Stomach smooth muscle (tissue), 2 donors: ENCODE measurements around the gene CAT.
"Not testable (repeated sequence)": the region's sequence is repeated elsewhere in the genome, so short reads cannot be mapped to it uniquely, and the experiment has no call there.

Experiments used
- H3K27ac ChIP-seq: one replicate; pipeline ENCODE4 v1.7.0; 2013; ENCODE audit warnings: mild to moderate bottlenecking, low read length, inconsistent platforms
- H3K27me3 ChIP-seq, 2 donors: one replicate each; pipeline ENCODE4 v1.7.0; 2013; ENCODE audit warnings: low read length in 2 of 2; ENCODE audit not compliant: insufficient read depth in 2 of 2, control insufficient read depth in 1 of 2
- H3K36me3 ChIP-seq, 2 donors: one replicate each; pipeline ENCODE4 v1.7.0; 2013; ENCODE audit warnings: low read length in 2 of 2; ENCODE audit not compliant: control insufficient read depth in 2 of 2, insufficient read depth in 2 of 2
- H3K4me1 ChIP-seq: one replicate; pipeline ENCODE4 v1.7.0; 2013; ENCODE audit warnings: low read length; ENCODE audit not compliant: control insufficient read depth, insufficient read depth
- H3K4me3 ChIP-seq, 2 donors: one replicate each; pipeline ENCODE4 v1.7.0; 2013; ENCODE audit warnings: low read length in 2 of 2
- H3K9ac ChIP-seq, 2 donors: one replicate each; pipeline ENCODE4 v1.7.0; 2013; ENCODE audit warnings: low read length in 2 of 2, mild to moderate bottlenecking in 1 of 2
- H3K9me3 ChIP-seq, 2 donors: one replicate each; pipeline ENCODE4 v1.7.0; 2013; ENCODE audit warnings: low read length in 2 of 2; ENCODE audit not compliant: control insufficient read depth in 2 of 2
- donor health status: healthy.
- donor health status: Pancreatic carcinoma.

Gene CAT

GRCh38 chr11:34408580-34409172 is 30.1 kb upstream of the CAT start:
- H3K4me1 ChIP-seq, result no peaks in the 10 kb centered on the region
- H3K27ac ChIP-seq, result no peak overlapping the region
- H3K36me3 ChIP-seq, result no peaks in the 10 kb centered on the region
- peaks cover 3 to 4% of the 10 kb centered on the region in 2 donors for H3K9me3 ChIP-seq
- peaks cover 0 to 5% of the 10 kb centered on the region in 2 donors for H3K27me3 ChIP-seq
- no peak overlapping the region for H3K4me3 ChIP-seq
- H3K9ac ChIP-seq, result no peak overlapping the region

GRCh38 chr11:34411111-34411510 is 27.6 kb upstream of the CAT start:
- no peak overlapping the region for H3K4me3 ChIP-seq
- peaks cover 3 to 9% of the 10 kb centered on the region in 2 donors for H3K9me3 ChIP-seq
- no peak overlapping the region for H3K9ac ChIP-seq
- no peak overlapping the region for H3K27ac ChIP-seq
- H3K27me3 ChIP-seq, result peaks cover 0 to 5% of the 10 kb centered on the region in 2 donors
- no peaks in the 10 kb centered on the region for H3K36me3 ChIP-seq
- H3K4me1 ChIP-seq, result no peaks in the 10 kb centered on the region

GRCh38 chr11:34411791-34412190 is 26.9 kb upstream of the CAT start:
- Histone ChIP-seq H3K27ac (no peak overlapping the region), H3K4me1 (no peaks in the 10 kb centered on the region), H3K9me3 (peaks cover 3 to 9% of the 10 kb centered on the region in 2 donors), H3K9ac (no peak overlapping the region), H3K36me3 (no peaks in the 10 kb centered on the region), H3K4me3 (no peak overlapping the region), H3K27me3 (peaks cover 0 to 3% of the 10 kb centered on the region in 2 donors)

- no peak overlapping the region for H3K27ac ChIP-seq
- H3K4me3 ChIP-seq, result no peak overlapping the region
- no peaks in the 10 kb centered on the region for H3K4me1 ChIP-seq
- no peaks in the 10 kb centered on the region for H3K36me3 ChIP-seq
- H3K9ac ChIP-seq, result no peak overlapping the region
- H3K27me3 ChIP-seq, result no peaks in the 10 kb centered on the region
- H3K9me3 ChIP-seq, result peaks cover 3 to 9% of the 10 kb centered on the region in 2 donors
Measured at GRCh38 chr11:34413263-34413662, 25.5 kb upstream of the CAT start.

GRCh38 chr11:34415538-34415937 is 23.2 kb upstream of the CAT start:
- Histone ChIP-seq H3K36me3 (no peaks in the 10 kb centered on the region), H3K27ac (no peak overlapping the region), H3K9ac (no peak overlapping the region), H3K9me3 (peaks cover 3 to 9% of the 10 kb centered on the region in 2 donors), H3K4me3 (no peak overlapping the region), H3K27me3 (no peaks in the 10 kb centered on the region), H3K4me1 (no peaks in the 10 kb centered on the region)

GRCh38 chr11:34416088-34416487 is 22.6 kb upstream of the CAT start:
- no peak overlapping the region for H3K4me3 ChIP-seq
- H3K4me1 ChIP-seq, result no peaks in the 10 kb centered on the region
- no peaks in the 10 kb centered on the region for H3K36me3 ChIP-seq
- H3K27me3 ChIP-seq, result no peaks in the 10 kb centered on the region
- H3K9ac ChIP-seq, result no peak overlapping the region
- H3K9me3 ChIP-seq, result peaks cover 3 to 9% of the 10 kb centered on the region in 2 donors
- no peak overlapping the region for H3K27ac ChIP-seq

- no peak overlapping the region for H3K27ac ChIP-seq
- no peaks in the 10 kb centered on the region for H3K4me1 ChIP-seq
- no peaks in the 10 kb centered on the region for H3K27me3 ChIP-seq
- H3K9ac ChIP-seq, result no peak overlapping the region
- H3K36me3 ChIP-seq, result no peaks in the 10 kb centered on the region
- peaks cover 3 to 9% of the 10 kb centered on the region in 2 donors for H3K9me3 ChIP-seq
- no peak overlapping the region for H3K4me3 ChIP-seq
Measured at GRCh38 chr11:34416766-34417165, 22.0 kb upstream of the CAT start.

GRCh38 chr11:34417202-34417601 is 21.5 kb upstream of the CAT start:
- H3K36me3 ChIP-seq, result no peaks in the 10 kb centered on the region
- H3K4me3 ChIP-seq, result no peak overlapping the region
- no peak overlapping the region for H3K9ac ChIP-seq
- H3K27ac ChIP-seq, result no peak overlapping the region
- H3K9me3 ChIP-seq, result peaks cover 3 to 9% of the 10 kb centered on the region in 2 donors
- H3K4me1 ChIP-seq, result no peaks in the 10 kb centered on the region
- H3K27me3 ChIP-seq, result no peaks in the 10 kb centered on the region

- Histone ChIP-seq H3K9ac (no peak overlapping the region), H3K36me3 (no peaks in the 10 kb centered on the region), H3K27me3 (no peaks in the 10 kb centered on the region), H3K9me3 (peaks cover 0 to 5% of the 10 kb centered on the region in 2 donors), H3K4me3 (no peak overlapping the region), H3K27ac (no peak overlapping the region), H3K4me1 (no peaks in the 10 kb centered on the region)
Measured at GRCh38 chr11:34419158-34419557, 19.6 kb upstream of the CAT start.

- Histone ChIP-seq H3K9me3 (no peaks in the 10 kb centered on the region), H3K27me3 (no peaks in the 10 kb centered on the region), H3K4me3 (no peak overlapping the region), H3K9ac (no peak overlapping the region), H3K27ac (no peak overlapping the region), H3K36me3 (no peaks in the 10 kb centered on the region), H3K4me1 (no peaks in the 10 kb centered on the region)
Measured at GRCh38 chr11:34423300-34423699, 15.4 kb upstream of the CAT start.

GRCh38 chr11:34424826-34425225 is 13.9 kb upstream of the CAT start:
- H3K4me1 ChIP-seq, H3K9ac ChIP-seq, H3K4me3 ChIP-seq, H3K27ac ChIP-seq, H3K36me3 ChIP-seq, H3K27me3 ChIP-seq, H3K9me3 ChIP-seq: not testable (repeated sequence)
